Neural progenitor cell (in vitro differentiated cells): ENCODE data around the gene PRKAB1.

Experiments
- CTCF ChIP-seq: fragments of 200-600 bp; sonication (generic); IDR thresholded peaks from 2 replicates; pipeline ENCODE4 v1.5.1; 2017; ENCODE audit warnings: antibody characterized with exemption, mild to moderate bottlenecking
- EZH2 ChIP-seq: fragments of 200-600 bp; sonication (generic); IDR thresholded peaks from 2 replicates; pipeline ENCODE4 v1.6.1; 2017; ENCODE audit warnings: antibody characterized with exemption, mild to moderate bottlenecking, moderate library complexity
- EZH2phosphoT487 ChIP-seq: fragments of 200-600 bp; sonication (generic); IDR thresholded peaks from 2 replicates; pipeline ENCODE4 v1.6.1; 2017; ENCODE audit warnings: antibody characterized with exemption

- TF ChIP-seq CTCF: no peak
- TF ChIP-seq EZH2: no peak
- no peak for TF ChIP-seq EZH2phosphoT487
Measured at GRCh38 chr12:119699199-119699760, 31.3 kb downstream of the PRKAB1 start.
